ENCODE data around the gene CARMIL3. TPM values are rescaled to one million over a fixed set of nuclear protein-coding genes. Genes with fewer than 3 reads are reported as not detected.

Gene CARMIL3
- total RNA-seq, 1 donor from 2014 or later: not detected

DNA sequence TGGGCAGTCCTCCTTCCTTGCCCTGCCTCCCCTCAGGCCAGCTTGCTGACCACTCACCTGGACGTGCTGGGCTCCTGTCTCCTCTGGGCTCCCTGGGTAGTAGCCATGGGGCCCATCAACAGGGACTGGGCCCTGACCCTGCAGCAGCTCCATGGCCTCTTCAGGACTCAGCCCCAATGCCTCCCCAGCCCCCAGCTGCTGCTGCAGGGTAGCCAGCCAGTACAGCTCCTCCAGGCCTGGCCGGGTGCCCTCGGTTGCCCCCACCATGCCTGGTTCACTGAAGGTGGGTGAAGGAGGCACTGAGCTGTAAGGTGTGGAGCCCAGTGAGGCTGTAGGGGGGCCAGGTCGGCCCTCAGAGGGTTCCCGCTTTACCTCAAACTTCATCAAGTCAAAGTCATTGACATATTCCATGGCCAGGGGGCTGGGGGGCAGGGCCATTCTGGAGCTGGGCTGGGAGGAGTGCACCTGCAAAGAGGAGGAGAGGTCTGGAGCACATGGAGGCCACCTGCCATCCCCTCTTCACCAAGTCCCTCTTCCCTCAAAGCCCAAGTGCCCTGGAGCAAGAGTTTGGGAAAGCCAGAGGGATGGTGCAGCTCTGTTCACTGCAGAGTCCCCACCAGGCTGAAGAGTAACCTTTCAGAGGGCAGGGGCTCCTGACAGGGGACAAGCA is 30.7 kb downstream of the CARMIL3 start:
- DNase-seq (ENCODE audit: low read depth) (no peak), FAIRE-seq (no peak)
- Histone ChIP-seq H3K4me3 (ENCODE audit: low read depth, low read length) (no peak overlapping the region), H3K36me3 (ENCODE audit: control insufficient read depth, insufficient read depth, low read length) (no peaks in the 10 kb centered on the region), H3K27me3 (ENCODE audit: control insufficient read depth, insufficient read depth, low read length) (peaks cover 8% of the 10 kb centered on the region)
- TF ChIP-seq, protein P1, sequence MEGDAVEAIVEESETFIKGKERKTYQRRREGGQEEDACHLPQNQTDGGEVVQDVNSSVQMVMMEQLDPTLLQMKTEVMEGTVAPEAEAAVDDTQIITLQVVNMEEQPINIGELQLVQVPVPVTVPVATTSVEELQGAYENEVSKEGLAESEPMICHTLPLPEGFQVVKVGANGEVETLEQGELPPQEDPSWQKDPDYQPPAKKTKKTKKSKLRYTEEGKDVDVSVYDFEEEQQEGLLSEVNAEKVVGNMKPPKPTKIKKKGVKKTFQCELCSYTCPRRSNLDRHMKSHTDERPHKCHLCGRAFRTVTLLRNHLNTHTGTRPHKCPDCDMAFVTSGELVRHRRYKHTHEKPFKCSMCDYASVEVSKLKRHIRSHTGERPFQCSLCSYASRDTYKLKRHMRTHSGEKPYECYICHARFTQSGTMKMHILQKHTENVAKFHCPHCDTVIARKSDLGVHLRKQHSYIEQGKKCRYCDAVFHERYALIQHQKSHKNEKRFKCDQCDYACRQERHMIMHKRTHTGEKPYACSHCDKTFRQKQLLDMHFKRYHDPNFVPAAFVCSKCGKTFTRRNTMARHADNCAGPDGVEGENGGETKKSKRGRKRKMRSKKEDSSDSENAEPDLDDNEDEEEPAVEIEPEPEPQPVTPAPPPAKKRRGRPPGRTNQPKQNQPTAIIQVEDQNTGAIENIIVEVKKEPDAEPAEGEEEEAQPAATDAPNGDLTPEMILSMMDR (IDR thresholded peaks at IDR 0.05; ENCODE audit: insufficient read depth, low read length, severe bottlenecking): no peak

- FAIRE-seq: no peak
- no peak for DNase-seq (ENCODE audit: low read depth)
- Histone ChIP-seq H3K36me3 (ENCODE audit: control insufficient read depth, insufficient read depth, low read length) (no peaks in the 10 kb centered on the region), H3K27me3 (ENCODE audit: control insufficient read depth, insufficient read depth, low read length) (peaks cover 7% of the 10 kb centered on the region), H3K4me3 (ENCODE audit: low read depth, low read length) (no peak overlapping the region)
- TF ChIP-seq, protein P1 (IDR thresholded peaks at IDR 0.05; ENCODE audit: insufficient read depth, low read length, severe bottlenecking): no peak
Measured at GRCh38 chr14:24083462-24083861, 31.7 kb downstream of the CARMIL3 start.

- FAIRE-seq (no peak), DNase-seq (ENCODE audit: low read depth) (no peak)
- Histone ChIP-seq H3K36me3 (ENCODE audit: control insufficient read depth, insufficient read depth, low read length) (no peaks in the 10 kb centered on the region), H3K27me3 (ENCODE audit: control insufficient read depth, insufficient read depth, low read length) (peaks cover 5% of the 10 kb centered on the region), H3K4me3 (ENCODE audit: low read depth, low read length) (no peak overlapping the region)
- TF ChIP-seq, protein P1 (IDR thresholded peaks at IDR 0.05; ENCODE audit: insufficient read depth, low read length, severe bottlenecking): no peak
Measured at GRCh38 chr14:24084440-24084839, 32.6 kb downstream of the CARMIL3 start.

- FAIRE-seq (no peak), DNase-seq (ENCODE audit: low read depth) (no peak)
- no peak overlapping the region for H3K4me3 ChIP-seq (ENCODE audit: low read depth, low read length)
- no peaks in the 10 kb centered on the region for H3K36me3 ChIP-seq (ENCODE audit: control insufficient read depth, insufficient read depth, low read length)
- peaks cover 4% of the 10 kb centered on the region for H3K27me3 ChIP-seq (ENCODE audit: control insufficient read depth, insufficient read depth, low read length)
- TF ChIP-seq, protein P1 (IDR thresholded peaks at IDR 0.05; ENCODE audit: insufficient read depth, low read length, severe bottlenecking): no peak
Measured at GRCh38 chr14:24085215-24085614, 33.4 kb downstream of the CARMIL3 start.

GRCh38 chr14:24086193-24086955 is 34.6 kb downstream of the CARMIL3 start:
- TF ChIP-seq, protein P1 (IDR thresholded peaks at IDR 0.05; ENCODE audit: insufficient read depth, low read length, severe bottlenecking): no peak
- H3K27me3 ChIP-seq (ENCODE audit: control insufficient read depth, insufficient read depth, low read length): peaks cover 4% of the 10 kb centered on the region
- no peak overlapping the region for H3K4me3 ChIP-seq (ENCODE audit: low read depth, low read length)
- DNase-seq (ENCODE audit: low read depth) (no peak), FAIRE-seq (no peak)
- H3K36me3 ChIP-seq (ENCODE audit: control insufficient read depth, insufficient read depth, low read length): no peaks in the 10 kb centered on the region

All from bronchial epithelial cell (primary cell).